GM19043 (cell line): ENCODE measurements around the gene GRIN2C.

Experiments used
- ATAC-seq: cut with Tn5 transposase; IDR thresholded peaks from one replicate; pipeline ENCODE4 v1.9.1; 2021; ENCODE audit warnings: low read depth; ENCODE audit not compliant: unreplicated experiment

The GRIN2C gene

GRCh38 chr17:74864866-74865395 is 5.2 kb upstream of the GRIN2C start:
- ATAC-seq: no peak

- no peak for ATAC-seq
These were observed 4.7 kb upstream of the GRIN2C start for GRCh38 chr17:74864297-74864865.

GRCh38 chr17:74863420-74864296 is 4.0 kb upstream of the GRIN2C start:
- ATAC-seq: no peak

GRCh38 chr17:74862919-74863318 is 3.2 kb upstream of the GRIN2C start:
- ATAC-seq: no peak

- ATAC-seq: no peak
These were observed 2.6 kb upstream of the GRIN2C start for GRCh38 chr17:74862108-74862901.

GRCh38 chr17:74861662-74862107 is 2.0 kb upstream of the GRIN2C start:
- ATAC-seq: no peak

GRCh38 chr17:74860872-74861661 is 1.4 kb upstream of the GRIN2C start:
- no peak for ATAC-seq

GRCh38 chr17:74860229-74860871 is 665 bp upstream of the GRIN2C start:
- ATAC-seq: no peak

GRCh38 chr17:74858672-74859458 is 820 bp downstream of the GRIN2C start:
- no peak for ATAC-seq

- no peak for ATAC-seq
These were observed 2.5 kb downstream of the GRIN2C start for GRCh38 chr17:74857191-74857590.

- ATAC-seq: no peak
These were observed 3.6 kb downstream of the GRIN2C start for GRCh38 chr17:74856112-74856511.

GRCh38 chr17:74855323-74855722 is 4.4 kb downstream of the GRIN2C start:
- no peak for ATAC-seq

GRCh38 chr17:74854792-74855191 is 4.9 kb downstream of the GRIN2C start:
- ATAC-seq: no peak

- ATAC-seq: no peak
These were observed 6.0 kb downstream of the GRIN2C start for GRCh38 chr17:74853669-74854068.

- ATAC-seq: no peak
These were observed 6.7 kb downstream of the GRIN2C start for GRCh38 chr17:74853048-74853397.

- ATAC-seq: no peak
These were observed 7.2 kb downstream of the GRIN2C start for GRCh38 chr17:74852237-74853047.

- no peak for ATAC-seq
These were observed 8.0 kb downstream of the GRIN2C start for GRCh38 chr17:74851612-74852236.

GRCh38 chr17:74850914-74851313 is 8.8 kb downstream of the GRIN2C start:
- ATAC-seq: no peak
